Limb (tissue), 2 donors: ENCODE data around the gene PHACTR3.
A peak's percentile ranks its signal among the peaks of the same experiment; 100 is the strongest.

Experiments
- DNase-seq, 2 donors: peaks; one replicate each; pipeline ENCODE4 v3.0.0-alpha.2; 2016; ENCODE audit errors: extremely low spot score in 2 of 2

PHACTR3 gene

DNA sequence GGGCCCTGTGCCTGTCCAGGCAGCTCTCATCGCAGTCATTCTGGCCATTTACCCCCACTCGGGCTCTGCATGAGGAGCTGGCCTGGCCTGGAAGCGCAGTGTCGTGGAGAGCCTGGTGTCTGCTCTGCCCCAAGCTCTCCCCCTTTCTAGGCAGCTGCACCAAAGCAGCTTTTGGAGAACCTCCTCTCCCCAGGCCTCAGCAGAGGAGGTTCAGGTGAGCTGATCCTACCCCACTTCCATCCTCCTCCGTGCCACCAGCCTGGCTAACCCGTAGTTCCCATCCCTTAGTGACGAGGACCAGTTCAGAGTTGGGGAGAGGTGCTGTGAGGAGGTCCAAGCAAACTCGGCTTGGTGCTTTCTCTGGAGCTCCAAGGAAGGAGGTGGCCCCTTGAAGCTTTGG is 30.5 kb upstream of the PHACTR3 start:
- DNase-seq: no peak

DNA sequence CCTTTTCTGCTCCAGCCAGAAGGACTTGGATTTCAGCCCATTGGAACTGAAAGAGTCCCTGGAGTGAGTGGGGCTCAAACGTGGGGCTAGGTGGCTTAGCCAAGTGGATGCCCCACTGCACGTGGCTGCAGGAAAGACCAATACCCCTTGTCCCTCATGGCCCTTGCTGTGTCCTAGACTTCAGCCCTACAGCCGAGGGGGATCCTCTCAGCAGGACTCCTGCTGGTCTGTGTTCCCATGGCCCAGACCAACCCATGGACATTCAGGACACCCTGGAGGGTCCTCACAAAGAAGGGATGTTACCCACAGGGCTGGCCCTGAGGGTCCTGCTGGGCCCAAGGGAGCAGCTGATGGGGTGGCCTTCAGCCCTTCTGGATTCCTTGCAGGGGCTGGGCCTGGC is 30.0 kb upstream of the PHACTR3 start:
- DNase-seq: no peak

DNA sequence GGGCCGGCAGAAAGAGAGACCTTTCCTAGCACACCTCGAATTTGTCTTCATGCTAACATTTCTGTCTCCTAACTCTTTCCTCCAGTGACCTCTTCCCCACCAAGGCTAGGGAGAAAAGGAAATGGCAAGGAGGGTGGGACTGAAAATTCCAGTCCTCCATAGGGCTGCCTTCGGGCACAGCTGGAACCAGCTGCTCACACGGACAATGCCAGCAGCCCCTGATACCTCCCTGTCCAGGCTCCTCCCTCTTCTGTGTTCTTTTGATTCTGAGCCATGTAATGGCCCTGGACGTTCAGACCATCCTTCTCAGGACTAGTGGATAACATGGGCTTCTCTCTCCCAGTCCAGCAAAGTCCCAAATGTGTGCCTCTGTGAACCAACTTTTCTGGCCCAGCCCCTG is 29.1 kb upstream of the PHACTR3 start:
- DNase-seq: peak; percentile 15 to 38

DNA sequence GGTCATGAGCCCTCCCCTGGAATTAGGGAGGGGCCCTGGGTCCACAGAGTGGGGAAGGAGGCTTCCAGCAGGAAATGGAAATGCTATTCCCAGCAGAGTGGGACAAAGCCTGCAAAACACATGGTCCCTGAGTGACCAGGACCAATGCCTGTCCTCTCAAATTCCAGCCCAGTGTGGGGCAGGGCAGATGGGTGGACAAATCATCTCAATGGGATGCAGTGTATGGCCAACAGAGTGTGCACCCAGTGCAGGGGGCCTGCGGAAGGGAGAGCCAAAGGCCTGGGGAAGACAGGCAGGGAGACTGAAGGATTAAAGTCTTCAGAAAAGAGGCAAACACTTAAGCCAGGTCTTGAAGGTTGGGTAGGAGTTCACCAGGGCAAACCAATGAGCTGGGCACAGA is 28.7 kb upstream of the PHACTR3 start:
- no peak for DNase-seq

DNA sequence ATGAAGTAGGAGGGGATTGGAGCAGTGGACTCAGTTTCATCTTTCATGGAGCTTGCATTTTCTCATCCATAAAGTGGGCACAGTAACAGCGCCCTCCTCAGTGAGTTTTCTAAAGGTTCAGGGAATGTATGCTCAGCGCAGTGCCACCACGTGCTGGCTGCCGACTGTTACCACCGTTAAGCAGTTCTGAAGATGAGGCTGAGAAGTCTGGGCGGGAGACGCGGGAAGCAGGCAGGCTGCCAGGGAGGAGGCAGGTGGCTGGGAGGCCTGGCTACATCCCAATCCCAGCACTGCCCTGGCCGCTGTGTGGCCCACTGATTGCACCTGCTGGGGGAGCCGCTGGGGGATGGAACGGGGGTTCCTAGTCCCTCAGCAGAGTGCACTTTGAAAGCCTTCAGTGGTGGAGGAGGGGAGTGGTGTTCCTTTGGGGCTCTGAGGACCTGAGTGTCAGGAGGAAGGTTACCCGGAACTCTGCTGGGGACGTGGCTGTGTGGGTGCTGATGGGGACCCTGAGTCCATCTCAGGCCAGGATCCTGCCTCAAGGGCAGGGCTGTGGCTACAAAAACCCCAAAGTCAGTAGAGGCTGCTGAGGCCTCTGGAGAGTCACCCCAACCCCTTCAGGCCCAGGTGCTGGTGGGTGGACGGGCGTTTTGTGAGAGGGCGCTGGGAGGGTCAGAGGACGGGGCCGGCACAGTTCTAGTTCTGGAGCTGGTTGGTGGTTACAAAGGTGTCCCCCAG is 28.0 kb upstream of the PHACTR3 start:
- DNase-seq: peak in 1 of 2 donors; percentile 65

DNA sequence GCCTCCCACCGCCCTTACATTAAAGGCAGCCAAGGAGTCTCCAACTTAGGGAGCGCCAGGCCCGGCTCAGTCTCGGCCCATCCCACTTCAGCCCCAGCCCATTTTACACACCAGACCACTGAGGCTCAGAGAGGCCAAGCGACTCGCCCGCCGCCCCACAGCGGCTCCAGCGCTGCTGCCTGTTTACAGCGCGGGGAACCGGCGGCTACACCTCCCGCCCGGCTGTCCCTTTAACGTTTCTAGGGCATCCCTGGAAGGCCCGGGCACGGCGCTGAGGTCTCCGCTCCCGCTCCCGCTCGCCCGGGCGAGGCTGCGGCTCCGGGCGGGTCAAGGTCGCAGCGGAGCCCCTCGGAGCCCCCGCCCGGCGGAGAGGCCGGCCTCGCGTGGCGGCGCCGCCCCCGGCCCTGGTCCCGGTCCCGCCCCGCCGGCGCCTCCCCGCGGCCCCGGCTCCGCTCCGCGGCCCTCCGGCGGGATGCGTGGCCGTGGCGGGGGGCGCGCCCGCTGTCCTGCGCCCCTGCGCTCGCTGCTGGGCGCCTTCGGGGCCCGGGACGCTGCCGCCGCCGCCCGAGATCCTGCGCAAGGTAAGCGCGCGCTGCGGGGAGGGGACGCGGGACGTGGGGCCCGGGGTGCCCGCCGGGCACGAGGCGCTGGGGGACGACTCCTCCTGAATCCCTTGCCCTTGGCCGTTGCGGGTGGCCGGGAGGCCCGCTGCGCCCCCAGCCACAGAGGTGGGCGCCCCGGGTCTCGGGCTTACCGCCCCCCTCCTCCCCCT is 27.1 kb upstream of the PHACTR3 start:
- DNase-seq: peak in 1 of 2 donors; percentile 44

DNA sequence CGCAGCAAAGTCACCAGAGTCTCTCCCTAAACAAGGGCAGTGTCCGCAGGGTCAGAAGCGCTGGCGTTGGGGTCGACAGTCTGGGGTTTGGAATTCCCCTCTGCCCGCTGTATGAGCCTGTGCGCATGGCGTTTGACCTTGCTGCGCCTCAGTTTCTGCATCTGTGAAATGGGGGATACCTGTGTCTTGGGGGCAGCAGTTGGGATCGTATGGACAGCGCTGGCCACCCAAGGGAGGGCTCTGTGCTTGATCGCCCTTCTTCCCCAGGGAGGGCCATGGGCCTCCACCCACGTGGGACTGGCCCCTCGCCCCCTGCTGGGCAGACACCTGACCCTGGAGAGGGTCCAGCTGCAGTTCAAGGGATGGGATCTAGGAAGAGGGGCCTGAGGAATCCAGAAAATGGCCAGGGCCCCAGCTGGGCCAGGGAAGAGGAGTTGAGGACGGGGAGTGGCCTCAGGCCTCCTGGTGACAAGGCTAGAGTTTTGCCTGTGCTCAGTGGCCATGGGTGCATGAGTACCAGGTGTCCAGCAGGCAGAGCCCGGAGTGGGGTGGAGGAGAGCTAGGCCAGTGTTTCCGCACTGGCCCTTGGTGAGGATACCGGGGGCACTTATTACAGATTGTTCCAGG is 26.4 kb upstream of the PHACTR3 start:
- DNase-seq: peak in 1 of 2 donors; percentile 34

DNA sequence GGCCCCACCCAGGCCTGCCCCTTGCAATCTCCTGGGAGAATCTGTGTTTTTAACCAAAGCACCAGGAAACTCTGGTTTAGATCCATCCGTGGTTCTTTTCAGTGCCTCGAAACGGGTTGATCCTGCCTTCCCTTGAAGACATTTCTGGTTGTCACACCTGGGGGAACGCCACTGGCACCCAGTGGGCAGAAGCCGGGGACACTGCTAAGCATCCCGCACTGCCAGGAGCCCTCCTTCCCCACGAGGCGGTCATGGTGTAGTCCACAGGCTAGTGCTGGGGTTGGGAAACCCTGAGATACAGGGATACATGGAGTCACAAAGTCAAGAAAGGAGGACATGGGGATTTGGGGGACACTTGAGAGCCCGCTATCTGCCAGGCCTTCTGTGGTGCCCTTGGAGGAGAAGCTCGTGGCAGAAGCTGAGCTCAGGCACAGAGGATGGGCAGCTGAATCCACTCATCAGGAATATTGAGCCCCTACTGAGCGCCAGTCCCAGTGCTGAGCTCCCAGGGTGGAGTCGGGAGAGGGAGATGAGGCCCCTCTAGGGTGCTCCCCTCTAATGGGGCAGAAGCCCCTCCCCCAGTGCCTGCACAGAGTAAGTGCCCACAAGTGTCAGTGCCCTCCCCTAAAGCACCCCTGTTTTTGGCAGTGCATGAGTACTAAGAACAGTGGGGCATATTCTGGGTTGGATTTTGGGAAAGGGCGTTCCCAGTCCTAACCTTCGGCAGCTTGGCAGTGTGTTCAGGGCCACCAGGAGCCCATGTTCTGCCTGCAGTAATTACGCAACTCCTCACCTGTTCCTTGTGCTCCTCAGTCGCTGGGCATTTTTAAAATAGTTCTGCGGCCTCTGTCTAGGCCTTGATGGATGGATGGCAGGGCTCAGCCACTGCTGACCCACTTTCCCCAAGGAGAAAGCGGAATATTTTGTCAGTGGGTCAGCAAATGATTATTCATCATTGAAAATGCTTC is 25.6 kb upstream of the PHACTR3 start:
- no peak for DNase-seq

DNA sequence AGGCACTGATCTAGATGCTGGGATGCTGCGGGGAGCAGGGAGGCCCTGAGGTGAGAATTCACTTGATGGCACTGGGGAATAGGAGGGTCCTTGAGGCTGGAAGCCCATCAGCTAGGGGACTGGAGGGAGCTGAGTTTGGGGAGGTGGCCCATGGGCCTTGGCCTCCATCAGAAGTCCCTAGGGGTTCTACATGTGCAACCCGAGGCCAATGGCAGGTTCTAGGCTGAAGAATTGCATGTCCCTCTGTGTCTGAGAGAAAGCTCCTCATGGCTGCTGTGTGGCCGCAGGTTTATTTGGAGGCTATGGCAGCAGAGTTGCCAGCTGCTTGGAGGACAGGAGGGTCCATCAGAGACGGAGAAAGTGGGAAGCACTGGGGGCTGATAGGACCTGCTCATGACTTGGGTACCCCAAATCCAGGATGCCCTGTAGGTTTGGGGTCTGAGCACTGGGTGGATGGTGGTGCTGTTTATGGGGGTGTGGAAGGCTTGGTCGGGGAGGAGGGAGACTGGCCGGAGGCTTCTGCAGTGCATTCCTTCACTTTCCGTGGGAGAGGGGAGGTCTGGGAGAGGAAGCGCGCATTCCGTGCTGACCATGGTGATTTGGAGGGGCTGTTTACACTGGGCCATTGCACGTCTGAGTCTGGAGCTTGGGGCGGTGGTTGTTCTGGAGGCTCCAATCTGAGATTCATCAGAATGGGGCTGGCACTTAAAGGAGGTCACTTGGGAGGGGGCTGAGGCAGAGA is 24.8 kb upstream of the PHACTR3 start:
- DNase-seq: no peak

DNA sequence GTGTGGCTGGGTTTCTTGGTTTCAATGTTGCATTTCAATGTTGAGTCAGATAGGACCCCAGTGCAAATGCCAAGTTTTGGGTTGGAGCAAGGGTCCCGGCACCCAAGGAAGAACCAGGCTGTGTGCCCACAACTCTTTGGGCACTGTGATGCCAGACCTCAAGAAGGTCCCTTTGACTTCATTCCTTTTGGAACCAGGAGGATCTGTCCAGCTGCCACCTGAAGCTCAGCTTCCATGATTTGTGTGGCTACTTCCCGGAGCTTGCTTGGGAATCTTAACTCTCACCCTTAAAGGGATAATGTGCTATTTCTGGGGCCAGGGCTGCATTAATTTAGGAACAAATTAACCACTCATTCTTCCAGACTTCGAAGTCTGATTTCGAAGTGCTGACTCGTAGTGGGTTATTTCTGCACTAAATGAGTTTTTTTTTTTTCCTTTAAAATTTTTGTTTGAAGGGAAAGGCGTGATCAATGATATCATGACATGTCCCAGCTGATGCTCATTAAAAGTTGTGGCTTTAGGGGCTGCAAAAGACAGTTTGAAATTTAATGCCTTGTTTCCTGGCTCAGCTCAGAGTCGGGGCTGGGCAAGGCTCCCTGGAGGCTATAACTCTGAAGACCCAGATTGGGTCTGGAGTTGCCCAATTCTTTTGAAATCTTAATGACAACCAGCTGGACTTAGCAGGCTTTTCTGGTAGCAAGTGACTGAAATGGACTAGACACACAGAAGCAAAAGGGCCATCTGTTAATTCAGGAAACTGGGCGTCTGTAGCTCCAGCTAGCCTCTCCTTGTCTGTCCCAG is 24.0 kb upstream of the PHACTR3 start:
- peak; percentile 29 for DNase-seq

DNA sequence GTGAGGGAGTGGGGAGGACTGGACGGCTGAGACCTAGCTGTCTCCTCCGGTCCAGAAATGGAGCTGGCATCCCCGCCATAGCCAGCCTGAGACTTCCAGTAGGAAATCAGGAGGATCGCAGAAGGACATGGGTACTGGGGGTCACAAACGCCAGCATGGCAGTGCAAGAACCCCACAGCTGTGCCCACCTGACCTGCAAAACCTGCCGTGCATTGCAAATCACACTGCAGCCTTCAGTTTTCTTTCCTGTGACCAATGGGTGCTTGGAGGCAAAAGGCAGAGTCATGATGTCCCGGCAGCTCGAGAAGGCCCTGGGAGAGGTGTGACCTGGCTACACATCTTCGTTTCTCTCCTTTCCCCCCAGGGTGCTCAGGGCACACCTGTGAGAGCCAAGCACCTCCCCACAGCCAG is 23.3 kb upstream of the PHACTR3 start:
- no peak for DNase-seq

DNA sequence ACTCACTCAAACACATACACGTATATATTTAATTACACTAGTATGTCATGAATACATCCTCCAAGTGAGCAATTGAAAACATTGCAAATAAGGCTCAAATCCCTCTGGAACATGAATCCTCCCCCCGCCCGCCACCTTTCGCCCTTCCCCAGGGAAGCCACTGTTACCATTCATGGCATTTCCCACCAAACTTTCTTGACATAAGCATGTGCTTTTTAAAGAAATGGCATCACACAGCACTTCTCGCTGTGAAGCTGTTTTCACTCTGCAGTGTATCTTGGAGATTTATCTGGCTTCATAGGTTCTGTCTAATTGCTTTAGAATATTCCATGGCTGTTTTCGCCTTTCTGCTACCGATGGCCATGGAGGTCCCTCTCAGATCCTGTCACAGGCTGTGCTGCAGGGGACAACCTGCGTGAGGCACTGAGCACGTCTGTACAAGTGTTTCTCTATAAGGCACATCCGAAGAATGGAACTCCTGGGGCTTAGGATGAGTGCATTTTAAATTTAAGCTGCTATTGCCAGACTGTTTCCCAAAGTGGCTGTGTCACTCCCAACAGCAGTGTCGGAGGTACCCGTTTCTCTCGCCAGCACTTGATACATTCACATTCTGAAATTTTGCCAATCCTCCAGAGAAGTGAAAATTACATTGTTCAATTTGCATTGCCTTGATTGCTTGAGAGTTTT is 22.2 kb upstream of the PHACTR3 start:
- no peak for DNase-seq

DNA sequence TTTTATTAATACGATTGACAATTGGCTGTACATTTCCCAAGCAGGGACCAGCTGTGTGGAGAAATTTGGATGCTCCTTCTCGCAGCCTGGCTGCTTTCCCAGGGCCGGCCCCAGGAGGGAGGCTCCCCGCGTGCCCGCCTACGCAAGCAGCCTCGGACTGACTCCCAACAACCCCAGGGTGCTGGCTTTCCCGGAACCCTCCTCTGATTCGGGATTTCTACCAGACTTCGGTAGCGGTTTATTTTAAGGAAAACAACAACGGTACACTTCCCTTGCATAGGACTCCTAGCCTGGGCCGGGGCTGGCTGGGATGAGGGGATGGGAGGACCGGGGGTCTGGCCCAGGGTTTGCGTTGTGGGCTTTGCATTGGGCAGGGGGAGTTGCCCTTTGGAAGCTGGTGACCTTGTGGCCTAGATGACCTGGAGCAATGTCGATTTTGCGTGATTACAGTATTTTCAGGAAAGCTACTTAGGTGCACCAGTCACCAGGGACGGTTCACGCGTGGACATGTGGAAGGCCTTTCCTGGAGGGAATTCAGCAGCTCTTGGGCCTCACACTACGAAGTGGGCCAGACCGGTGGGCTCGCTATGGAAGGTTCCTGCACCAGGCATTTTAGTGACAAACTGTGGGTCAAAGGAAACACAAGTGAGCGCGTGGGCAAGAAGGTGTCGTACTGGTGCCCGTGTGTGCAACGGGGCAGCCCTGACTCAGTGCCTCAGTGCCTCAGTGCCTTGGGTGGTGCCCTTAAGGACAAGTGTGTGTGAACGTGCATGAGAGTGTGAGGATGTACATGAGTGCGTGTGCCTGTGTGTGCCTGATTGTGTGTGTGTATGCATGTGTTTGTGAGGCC is 20.7 kb upstream of the PHACTR3 start:
- no peak for DNase-seq

DNA sequence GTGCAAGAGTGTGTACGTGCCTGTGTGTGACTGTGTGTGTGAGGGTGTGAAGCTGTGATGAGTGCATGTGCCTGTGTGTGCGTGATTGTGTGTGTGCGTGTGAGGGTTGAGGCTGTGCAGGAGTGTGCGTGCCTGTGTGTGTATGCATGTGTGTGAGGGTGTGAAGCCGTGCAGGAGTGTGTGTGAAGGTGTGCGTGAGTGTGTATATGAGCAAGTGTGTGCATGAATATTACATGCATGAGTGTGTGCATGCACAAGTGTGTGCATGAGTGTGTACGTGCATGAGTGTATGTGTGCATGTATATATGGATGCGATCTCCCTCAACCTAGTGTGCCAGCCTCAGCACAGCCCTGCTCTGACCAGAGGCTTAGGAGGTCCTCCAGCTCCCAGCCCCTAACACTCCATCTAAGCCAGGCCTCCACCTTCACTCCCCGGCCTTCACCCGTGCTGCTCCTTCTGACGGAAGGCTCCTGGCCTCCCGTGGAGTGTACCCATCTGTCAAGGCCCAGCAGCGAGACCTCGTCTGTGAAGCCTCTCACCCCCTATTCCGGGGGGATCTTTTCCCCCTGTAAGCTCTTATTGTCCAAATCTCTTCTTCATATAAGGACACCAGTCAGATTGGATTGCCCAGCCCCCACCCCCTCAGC is 19.9 kb upstream of the PHACTR3 start:
- DNase-seq: no peak

DNA sequence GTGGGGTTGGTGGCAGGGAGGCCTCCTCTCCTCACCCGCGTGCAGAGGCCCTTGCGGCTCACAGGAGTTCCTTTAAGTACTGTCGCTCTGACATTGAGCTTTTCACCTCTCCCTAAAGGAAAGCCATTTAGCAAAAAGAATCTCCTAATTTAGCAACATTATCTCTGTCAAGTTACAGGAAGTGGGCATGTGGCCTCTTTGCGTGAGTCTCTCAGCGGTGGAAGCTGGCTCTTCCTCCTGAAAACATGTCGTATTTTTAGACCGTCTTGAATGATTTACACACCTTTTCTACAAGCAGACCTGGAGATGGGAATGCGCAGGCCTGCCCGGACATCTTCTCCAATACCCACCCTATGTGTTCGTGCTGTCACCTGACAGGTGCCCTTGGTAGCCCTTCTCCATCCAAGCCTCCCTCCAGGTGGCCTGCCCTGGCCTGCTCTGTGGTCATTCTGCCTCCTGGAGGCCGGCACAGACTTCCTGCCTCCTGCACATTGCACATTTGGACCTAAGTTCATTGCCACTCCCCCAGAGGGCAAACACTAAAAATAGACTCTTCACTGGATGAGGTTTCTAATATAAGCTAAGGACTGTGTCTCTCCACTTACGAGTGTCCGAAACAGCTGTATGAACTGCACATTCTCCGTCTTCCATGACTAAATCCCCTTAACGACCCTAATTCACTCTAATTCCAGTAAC is 18.5 kb upstream of the PHACTR3 start:
- DNase-seq: peak in 1 of 2 donors; percentile 19

DNA sequence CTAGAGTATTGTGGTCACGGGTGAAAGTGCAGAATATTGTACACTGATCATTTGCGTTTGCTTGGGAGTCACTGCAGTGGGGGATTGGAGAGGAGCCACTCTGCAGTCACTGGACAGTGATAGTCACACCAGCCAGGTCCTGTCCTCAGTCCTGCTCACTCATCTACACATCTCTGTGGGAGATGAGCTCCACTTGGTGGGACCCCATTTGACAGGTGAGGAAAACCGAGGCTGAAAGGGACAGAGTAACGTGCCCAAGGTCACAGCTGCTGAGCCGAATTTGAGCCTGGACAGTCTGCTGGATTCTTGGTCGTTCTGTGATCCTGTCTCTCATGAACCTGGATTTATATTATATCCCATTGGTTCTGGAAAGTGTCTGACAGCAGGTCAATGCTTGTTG is 17.7 kb upstream of the PHACTR3 start:
- DNase-seq: no peak

DNA sequence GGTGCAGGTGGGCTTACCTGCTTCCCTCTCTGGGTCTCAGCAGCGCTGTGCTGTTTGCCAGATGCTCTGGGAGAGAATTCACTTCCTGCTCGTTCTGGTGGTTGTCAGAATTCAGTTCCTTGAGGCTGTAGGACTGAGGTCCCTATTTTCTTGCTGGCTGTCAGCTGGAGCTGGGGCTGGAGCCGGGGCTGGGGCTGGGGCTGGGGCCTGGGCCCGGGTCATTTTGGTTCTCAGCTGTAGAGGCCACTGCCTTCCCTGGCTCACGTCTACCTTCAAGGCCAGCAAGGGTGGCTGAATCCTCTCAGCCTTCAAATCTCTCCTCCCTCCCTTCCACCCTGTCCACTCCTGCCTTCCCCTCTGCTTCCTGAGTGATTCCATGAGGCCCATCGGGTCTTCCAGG is 16.8 kb upstream of the PHACTR3 start:
- no peak for DNase-seq
